CD4-positive, alpha-beta T cell (primary cell): ENCODE results near the gene CEP131. TPM values are rescaled to one million over a fixed set of nuclear protein-coding genes. Genes with fewer than 3 reads are reported as not detected.

Experiments used
- ATAC-seq: fragments of 200-7000 bp; cut with Tn5 transposase; one replicate; pipeline ENCODE4 v1.10.0; 2022; ENCODE audit warnings: mild to moderate bottlenecking; ENCODE audit not compliant: poor library complexity
- CTCF ChIA-PET: fragments of 350-600 bp; sonication (Branson Sonifier 250); formaldehyde crosslinking; loops from one replicate; lab custom pipeline; 2021; ENCODE audit warnings: antibody characterized with exemption, inconsistent platforms; lab: Charles Lee
- POLR2A ChIA-PET: fragments of 350-600 bp; sonication (Branson Sonifier 250); formaldehyde crosslinking; loops from one replicate; lab custom pipeline; 2021; ENCODE audit warnings: antibody characterized with exemption, inconsistent platforms; lab: Charles Lee
- DNase-seq, 14 experiments: peaks; one replicate each; pipeline ENCODE4 v3.0.0-alpha.2; 2013 to 2020; ENCODE audit warnings: mixed read lengths in 2 of 14
- H3K27ac ChIP-seq, 2 donors: one replicate each; pipeline versions ENCODE4 v1.5.1 to v1.7.0; 2013; ENCODE audit warnings: low read length in 2 of 2, low read depth in 1 of 2, mild to moderate bottlenecking in 1 of 2
- H3K27me3 ChIP-seq, 2 experiments: 1 replicate in 1 of 2; 2 replicates in 1 of 2; pipeline versions ENCODE4 v1.6.1 to v1.7.0; 2013; ENCODE audit warnings: low read length in 2 of 2, control low read depth in 1 of 2, mild to moderate bottlenecking in 1 of 2, moderate library complexity in 1 of 2; ENCODE audit not compliant: insufficient read depth in 2 of 2, control insufficient read depth in 1 of 2
- H3K36me3 ChIP-seq: one replicate; pipeline ENCODE4 v1.6.1; 2013; ENCODE audit warnings: low read length, control low read depth; ENCODE audit not compliant: insufficient read depth
- H3K4me1 ChIP-seq: one replicate; pipeline ENCODE4 v1.6.1; 2013; ENCODE audit warnings: low read length, control low read depth; ENCODE audit not compliant: insufficient read depth
- H3K4me3 ChIP-seq: one replicate; pipeline ENCODE4 v1.5.1; 2013; ENCODE audit warnings: mild to moderate bottlenecking, low read length, moderate library complexity
- H3K9me3 ChIP-seq, 2 experiments: 1 replicate in 1 of 2; 2 replicates in 1 of 2; pipeline versions ENCODE4 v1.6.1 to v1.7.0; 2013; ENCODE audit warnings: low read length in 2 of 2, mild to moderate bottlenecking in 2 of 2, control low read depth in 1 of 2, moderate library complexity in 1 of 2; ENCODE audit not compliant: control insufficient read depth in 1 of 2, insufficient read depth in 1 of 2
- H3K27ac Mint-ChIP-seq: one replicate; pipeline ENCODE4 v1.8.0; 2020; ENCODE audit warnings: mixed read lengths
- H3K27me3 Mint-ChIP-seq: one replicate; pipeline ENCODE4 v1.8.0; 2021; ENCODE audit warnings: mixed read lengths
- H3K36me3 Mint-ChIP-seq: one replicate; pipeline ENCODE4 v1.8.0; 2021; ENCODE audit warnings: low read depth, mixed read lengths
- H3K4me1 Mint-ChIP-seq: one replicate; pipeline ENCODE4 v1.8.0; 2021; ENCODE audit warnings: low read depth, mixed read lengths
- H3K4me3 Mint-ChIP-seq: one replicate; pipeline ENCODE4 v1.8.0; 2020; ENCODE audit warnings: mild to moderate bottlenecking, mixed read lengths
- H3K9me3 Mint-ChIP-seq: one replicate; pipeline ENCODE4 v1.8.0; 2020; ENCODE audit warnings: mixed read lengths
- intact Hi-C, 2 experiments: fragments of 100-400 bp; cut with DNase I in 1 of 2; cut with micrococcal nuclease in 1 of 2; formaldehyde crosslinking; loops; one replicate each; pipeline versions ENCODE4 v1.15.1 to v1.9.0; 2023 to 2025; cut with DNase I, micrococcal nuclease
- total RNA-seq, 174 experiments: library from RNA in 2 of 174; stranded (reverse) in 2 of 174; gene quantifications; one replicate each; pipeline ENCODE4 v1.2.3 and lab custom pipeline; 2021 to 2026
- TF ChIP-seq, protein P1 (sequence below): fragments of 200-600 bp; IDR thresholded peaks from one replicate; pipeline ENCODE4 v1.8.0; 2022; ENCODE audit warnings: antibody characterized with exemption, mild to moderate bottlenecking

Gene CEP131
- total RNA-seq, 2 experiments from 2014 or later, result 11.2 to 12.3 TPM

DNA sequence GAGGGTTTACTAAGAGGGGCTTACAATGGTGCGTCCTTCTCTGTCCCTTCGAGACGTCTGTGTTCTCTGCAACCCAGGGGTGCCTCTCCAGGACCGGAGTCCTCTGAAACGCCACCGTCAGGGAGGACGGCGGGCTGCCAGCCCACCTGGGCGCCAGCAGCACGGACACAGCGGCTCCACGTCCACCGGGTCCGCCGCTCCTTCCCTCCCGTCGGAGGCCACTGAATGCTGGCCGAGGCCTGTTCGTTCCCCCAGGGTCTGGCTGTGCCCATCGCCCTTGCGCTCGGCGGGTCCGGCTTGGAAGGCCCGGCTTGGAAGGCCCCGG is 15.7 kb upstream of the CEP131 start:
- Mint-ChIP-seq H3K9me3 (no peaks in the 10 kb centered on the region), H3K27me3 (no peaks in the 10 kb centered on the region), H3K4me1 (peaks cover 43% of the 10 kb centered on the region), H3K36me3 (peaks cover 18% of the 10 kb centered on the region), H3K4me3 (peak overlapping the region; percentile 98), H3K27ac (no peak overlapping the region)
- peaks cover 58% of the 10 kb centered on the region for H3K4me1 ChIP-seq
- H3K27ac ChIP-seq, result peak overlapping the region in 1 of 2 donors; percentile 47
- intact Hi-C loops, result loop anchor here in 1 of 2 experiments (5.0 kb wide), 3 partner anchors 244 to 314 kb away; partner anchors contain the start of genes CHMP6 and FAAP100
- TF ChIP-seq, protein P1, sequence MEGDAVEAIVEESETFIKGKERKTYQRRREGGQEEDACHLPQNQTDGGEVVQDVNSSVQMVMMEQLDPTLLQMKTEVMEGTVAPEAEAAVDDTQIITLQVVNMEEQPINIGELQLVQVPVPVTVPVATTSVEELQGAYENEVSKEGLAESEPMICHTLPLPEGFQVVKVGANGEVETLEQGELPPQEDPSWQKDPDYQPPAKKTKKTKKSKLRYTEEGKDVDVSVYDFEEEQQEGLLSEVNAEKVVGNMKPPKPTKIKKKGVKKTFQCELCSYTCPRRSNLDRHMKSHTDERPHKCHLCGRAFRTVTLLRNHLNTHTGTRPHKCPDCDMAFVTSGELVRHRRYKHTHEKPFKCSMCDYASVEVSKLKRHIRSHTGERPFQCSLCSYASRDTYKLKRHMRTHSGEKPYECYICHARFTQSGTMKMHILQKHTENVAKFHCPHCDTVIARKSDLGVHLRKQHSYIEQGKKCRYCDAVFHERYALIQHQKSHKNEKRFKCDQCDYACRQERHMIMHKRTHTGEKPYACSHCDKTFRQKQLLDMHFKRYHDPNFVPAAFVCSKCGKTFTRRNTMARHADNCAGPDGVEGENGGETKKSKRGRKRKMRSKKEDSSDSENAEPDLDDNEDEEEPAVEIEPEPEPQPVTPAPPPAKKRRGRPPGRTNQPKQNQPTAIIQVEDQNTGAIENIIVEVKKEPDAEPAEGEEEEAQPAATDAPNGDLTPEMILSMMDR, result no peak
- no peak for DNase-seq
- no peaks in the 10 kb centered on the region for H3K9me3 ChIP-seq
- no peaks in the 10 kb centered on the region for H3K27me3 ChIP-seq
- no peak for ATAC-seq
- POLR2A ChIA-PET, result interaction anchor here (0.6 to 2.8 kb wide), 18 partner anchors 8 to 784 kb away, joined by 3 to 42 read pairs (median 4); partner anchors contain the start of genes ARL16, CEP131, CHMP6 and FAAP100
- H3K36me3 ChIP-seq, result peaks cover 16% of the 10 kb centered on the region
- CTCF ChIA-PET, result interaction anchor here (0.7 to 1.6 kb wide), 3 partner anchors 54 to 811 kb away, joined by 3 to 6 read pairs (median 4); no protein-coding TSS in a partner anchor
- H3K4me3 ChIP-seq, result peak overlapping the region; percentile 90

DNA sequence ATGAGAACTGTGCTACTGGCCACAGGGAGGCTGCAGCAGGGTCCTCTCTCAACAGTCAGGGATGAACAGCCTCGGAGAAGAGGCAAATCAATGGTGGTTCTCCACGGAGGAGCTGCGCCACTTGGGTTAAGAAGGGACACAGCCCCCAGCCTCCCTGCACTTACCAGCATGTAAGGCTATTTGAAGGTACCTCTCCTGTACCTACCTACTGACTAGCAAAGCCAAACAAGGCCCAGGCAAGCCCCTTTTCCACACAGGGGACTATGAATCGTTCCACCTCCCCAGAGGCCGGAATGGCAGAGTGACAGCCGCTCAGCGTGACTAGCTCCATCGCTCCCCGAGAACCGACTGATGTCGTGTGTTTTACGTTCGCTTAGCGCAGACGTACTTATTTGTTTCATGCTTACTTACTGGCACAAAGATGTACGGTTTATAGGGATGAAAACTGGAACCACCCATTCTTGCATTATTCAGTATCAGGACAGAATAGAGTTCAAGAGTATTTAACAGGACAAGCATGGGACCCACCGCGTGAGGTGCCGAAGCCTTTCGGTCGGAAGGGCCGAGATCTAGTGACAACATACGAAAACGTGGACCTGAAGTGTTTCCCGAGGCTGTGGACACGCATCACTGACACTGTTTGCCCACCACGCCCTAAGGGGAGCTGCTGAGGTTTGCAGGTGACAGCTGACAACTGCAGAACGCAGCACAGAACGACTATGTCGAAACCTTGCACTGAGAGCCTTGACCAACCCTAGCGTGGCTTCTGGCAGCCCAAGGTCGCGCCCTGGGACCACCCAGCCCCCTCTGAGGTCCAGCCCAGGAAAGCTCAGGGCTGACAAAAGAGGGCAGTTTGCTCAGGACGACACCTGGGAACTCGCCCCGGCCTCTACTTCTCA is 15.1 kb upstream of the CEP131 start:
- Mint-ChIP-seq H3K27ac (no peak overlapping the region), H3K9me3 (no peaks in the 10 kb centered on the region), H3K4me3 (peak overlapping the region; percentile 98), H3K27me3 (no peaks in the 10 kb centered on the region), H3K36me3 (peaks cover 18% of the 10 kb centered on the region), H3K4me1 (peaks cover 43% of the 10 kb centered on the region)
- TF ChIP-seq, protein P1, result no peak
- H3K9me3 ChIP-seq, result no peaks in the 10 kb centered on the region
- H3K4me1 ChIP-seq, result peaks cover 58% of the 10 kb centered on the region
- ChIA-PET CTCF (no interaction called here), POLR2A (interaction anchor here (0.7 to 2.8 kb wide), 9 partner anchors 8 to 783 kb away, joined by 3 to 42 read pairs (median 4); partner anchors contain the start of genes ARL16, CEP131, HGS and SLC38A10)
- no peaks in the 10 kb centered on the region for H3K27me3 ChIP-seq
- no peak for ATAC-seq
- peak overlapping the region in 1 of 2 donors; percentile 47 for H3K27ac ChIP-seq
- DNase-seq, result no peak
- intact Hi-C loops, result loop anchor here in 1 of 2 experiments (5.0 kb wide), 3 partner anchors 244 to 314 kb away; partner anchors contain the start of genes CHMP6 and FAAP100
- H3K36me3 ChIP-seq, result peaks cover 23% of the 10 kb centered on the region
- peak overlapping the region; percentile 90 for H3K4me3 ChIP-seq

DNA sequence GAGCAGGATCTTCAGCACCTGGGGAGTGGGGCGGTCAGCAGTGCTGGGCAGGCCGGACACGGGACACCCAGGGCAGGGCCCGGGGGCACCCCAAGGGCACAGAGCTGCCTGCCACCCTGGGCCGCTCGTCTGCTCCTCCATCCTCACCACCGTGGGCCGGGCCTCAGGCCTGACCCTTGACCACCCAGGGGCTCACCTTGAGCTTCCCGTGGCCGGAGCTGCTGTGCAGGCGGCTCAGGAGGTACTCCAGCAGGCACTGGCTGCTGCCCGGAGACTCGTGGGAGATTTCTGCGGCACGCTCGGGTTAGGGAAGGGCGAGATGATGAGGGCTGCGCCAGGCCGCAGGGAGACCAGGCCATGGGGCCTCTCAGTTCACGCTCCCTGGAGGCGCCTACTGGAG is 14.0 kb upstream of the CEP131 start:
- peaks cover 41% of the 10 kb centered on the region for H3K4me1 Mint-ChIP-seq
- intact Hi-C loops, result loop anchor here in 1 of 2 experiments (5.0 kb wide), 3 partner anchors 244 to 316 kb away; partner anchors contain the start of genes CHMP6 and FAAP100
- no peaks in the 10 kb centered on the region for H3K27me3 Mint-ChIP-seq
- no peaks in the 10 kb centered on the region for H3K9me3 Mint-ChIP-seq
- no peak overlapping the region for H3K4me3 Mint-ChIP-seq
- CTCF ChIA-PET, result no interaction called here
- H3K4me3 ChIP-seq, result no peak overlapping the region
- H3K9me3 ChIP-seq, result no peaks in the 10 kb centered on the region
- POLR2A ChIA-PET, result interaction anchor here (1.2 kb wide), 1 partner anchor 14 kb away, joined by 3 read pairs; no protein-coding TSS in a partner anchor
- DNase-seq (no peak), ATAC-seq (no peak)
- TF ChIP-seq, protein P1, result no peak
- peaks cover 53% of the 10 kb centered on the region for H3K4me1 ChIP-seq
- no peaks in the 10 kb centered on the region for H3K27me3 ChIP-seq
- peaks cover 30% of the 10 kb centered on the region for H3K36me3 ChIP-seq
- no peak overlapping the region for H3K27ac Mint-ChIP-seq
- H3K36me3 Mint-ChIP-seq, result peaks cover 17% of the 10 kb centered on the region
- no peak overlapping the region for H3K27ac ChIP-seq
